ENCODE measurements around the gene IER2.

IER2 gene

GRCh38 chr19:13150187-13150930, at the start of gene IER2, which contains the start of gene STX10:
TSS of gene IER2 (plus strand) at chr19:13150411. CDS start at chr19:13153187, 2,776 bp downstream.
TSS of gene STX10 (minus strand) at chr19:13150375. CDS start at chr19:13150173, 202 bp downstream.
- peak; percentile 91 for DNase-seq (ENCODE audit: low spot score)

GRCh38 chr19:13100841-13101589, 49.2 kb upstream of the IER2 start:
- no peak for DNase-seq (ENCODE audit: low spot score)

GRCh38 chr19:13101590-13102415, 48.4 kb upstream of the IER2 start:
- DNase-seq (ENCODE audit: low spot score): peak; percentile 83

DNA sequence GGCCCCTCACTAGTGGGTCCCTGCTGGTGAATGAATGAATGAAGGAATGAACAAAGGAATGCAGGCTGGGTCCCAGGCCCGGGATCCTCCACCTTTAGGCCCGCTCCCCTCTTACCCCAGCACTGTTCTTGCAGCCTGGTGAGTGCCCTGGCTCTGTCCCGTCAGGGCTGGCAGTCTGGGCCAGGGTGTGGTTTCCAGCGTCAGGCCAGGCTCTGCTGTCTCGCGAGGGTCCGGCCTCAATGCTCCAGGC, 47.9 kb upstream of the IER2 start:
- DNase-seq (ENCODE audit: low spot score): no peak

- DNase-seq (ENCODE audit: low spot score): peak; percentile 97
Measured at GRCh38 chr19:13102666-13103580, 47.3 kb upstream of the IER2 start, which contains the start of gene LYL1. TSS of gene LYL1 (minus strand) at chr19:13102858. CDS start at chr19:13101171, 1,687 bp downstream.

DNA sequence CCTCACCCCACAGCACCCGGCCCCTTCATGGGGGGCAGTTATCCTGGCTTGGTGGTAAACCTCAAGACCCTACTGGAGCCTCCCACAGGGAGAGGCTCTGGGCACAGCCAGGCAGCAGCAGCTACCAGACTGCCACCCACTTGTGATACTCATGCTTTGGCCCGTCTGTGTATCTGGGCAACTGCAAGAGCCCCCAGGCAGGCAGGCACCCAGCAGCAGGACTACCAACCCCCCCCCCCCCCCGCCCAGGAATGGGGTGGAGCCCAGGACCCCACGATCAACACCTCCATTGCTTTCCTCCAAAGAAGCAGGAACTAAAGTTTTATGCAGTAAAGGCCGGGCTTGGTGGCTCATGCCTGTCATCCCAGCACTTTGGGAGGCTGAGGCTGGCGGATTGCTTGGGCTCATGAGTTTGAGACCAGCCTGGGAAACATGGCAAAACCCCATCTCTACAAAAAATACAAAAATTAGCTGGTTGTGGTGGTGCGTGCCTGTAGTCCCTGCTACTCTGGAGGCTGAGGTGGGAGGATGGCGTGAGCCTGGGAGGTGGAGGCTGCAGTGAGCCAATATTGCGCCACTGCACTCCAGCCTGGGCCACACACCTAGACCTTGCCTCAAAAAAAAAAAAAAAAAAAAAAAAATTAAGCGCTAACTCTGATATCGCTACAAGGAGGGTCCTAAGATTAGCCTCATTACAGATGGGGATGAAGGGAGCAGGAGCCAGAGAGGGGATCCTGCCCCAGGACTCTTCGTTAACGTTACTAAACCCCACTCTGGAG, 46.4 kb upstream of the IER2 start:
- DNase-seq (ENCODE audit: low spot score): no peak

DNA sequence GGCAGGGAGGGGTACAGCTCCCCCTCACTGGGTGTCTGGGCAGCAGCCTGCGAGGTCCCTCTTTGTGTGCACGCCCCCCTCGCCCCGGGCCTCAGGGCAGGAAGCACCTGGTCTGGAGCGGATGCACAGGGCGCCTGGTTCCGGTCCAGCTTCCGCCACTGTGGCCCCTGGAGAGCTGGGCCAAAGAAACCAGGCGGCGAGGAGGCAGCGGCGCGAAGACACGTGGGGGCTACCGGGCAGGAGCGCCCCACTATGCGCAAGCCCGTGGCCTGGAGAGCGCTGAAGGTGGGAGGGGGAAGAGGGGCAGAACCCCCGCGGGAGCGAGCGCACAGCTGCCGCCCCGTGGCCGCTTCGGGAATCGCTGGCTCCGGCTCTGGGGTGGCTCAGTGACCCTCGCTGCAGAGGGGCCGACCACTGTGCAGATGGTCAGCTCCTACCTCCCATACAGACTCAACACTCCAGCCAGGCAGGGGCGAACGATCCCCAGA, 45.8 kb upstream of the IER2 start:
- DNase-seq (ENCODE audit: low spot score): no peak

DNA sequence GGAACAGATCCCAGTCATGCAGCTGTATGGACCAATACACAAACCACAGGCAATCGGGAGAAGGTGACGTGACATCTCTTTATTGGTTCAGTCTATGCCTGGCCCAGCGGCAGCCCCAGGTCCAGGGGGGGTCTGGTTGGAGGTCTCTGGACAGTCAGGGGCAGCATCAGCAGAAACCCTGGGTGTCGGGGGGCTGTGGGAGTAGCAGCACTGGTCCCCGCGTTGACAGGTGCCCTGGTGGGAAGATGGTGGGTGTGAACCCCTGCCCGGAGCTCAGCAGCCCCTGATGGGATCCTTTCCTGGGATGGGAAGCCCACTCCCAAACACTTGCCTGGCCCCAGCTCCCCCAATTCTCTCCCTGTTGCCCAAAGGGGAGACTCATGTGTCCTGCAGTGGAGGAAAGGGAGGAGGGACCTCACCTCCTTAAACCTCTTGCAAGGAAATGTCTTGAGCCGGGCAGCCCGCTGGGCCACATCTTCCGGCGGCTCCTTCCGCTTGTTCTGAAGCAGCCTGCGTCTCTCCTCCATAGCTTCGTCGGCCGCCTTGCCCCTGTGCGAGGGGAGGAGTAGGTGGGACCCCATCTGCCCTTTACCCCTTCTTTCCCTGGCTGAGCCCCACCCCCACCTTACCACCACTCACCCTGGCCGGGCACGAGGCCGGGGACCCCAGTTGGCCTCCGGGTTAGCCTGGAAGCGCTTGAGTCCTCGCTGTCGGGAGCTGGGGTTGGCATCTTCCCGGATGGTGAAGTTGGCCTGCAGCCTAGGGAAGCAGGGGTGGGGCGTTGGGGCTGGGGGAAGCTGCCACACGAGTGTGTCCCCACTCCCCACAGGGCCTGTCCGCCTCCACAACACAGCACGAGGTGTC, 45.1 kb upstream of the IER2 start:
- no peak for DNase-seq (ENCODE audit: low spot score)

DNA sequence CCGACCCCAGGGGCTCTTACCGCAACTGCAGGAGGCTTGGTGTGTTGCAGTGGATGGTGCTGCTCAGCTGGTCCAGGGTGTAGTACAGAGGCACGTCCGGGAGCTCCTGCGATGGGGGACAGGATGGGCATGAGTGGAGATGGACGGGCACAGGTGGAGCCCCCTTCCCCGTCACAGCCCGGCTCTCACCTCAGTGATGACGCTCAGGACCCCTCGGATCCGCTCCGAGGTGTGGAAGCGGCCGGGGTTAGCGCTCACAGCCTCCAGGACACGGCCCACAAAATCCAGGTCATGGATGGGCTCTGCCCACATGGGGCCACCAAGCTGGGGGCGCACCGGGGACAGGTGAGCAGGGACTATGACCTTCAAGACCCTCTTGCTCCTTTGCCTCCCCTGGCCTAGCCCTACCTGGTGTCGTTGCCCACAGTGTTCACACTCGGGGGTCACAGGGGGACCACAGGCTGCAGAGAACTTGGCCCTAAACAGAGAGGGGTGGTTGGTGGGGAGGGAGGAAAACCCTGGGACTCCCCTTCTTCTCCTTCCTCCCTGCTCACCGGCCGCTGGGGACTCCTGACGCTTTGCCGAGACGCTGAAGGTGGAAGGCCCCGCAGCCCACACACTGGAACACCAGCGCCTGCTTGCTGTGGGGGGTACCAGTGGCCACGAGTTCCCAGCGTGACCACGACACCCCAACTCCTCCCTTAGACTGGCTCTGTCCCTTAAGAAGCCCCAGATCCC, 40.7 kb upstream of the IER2 start:
- DNase-seq (ENCODE audit: low spot score): no peak

DNA sequence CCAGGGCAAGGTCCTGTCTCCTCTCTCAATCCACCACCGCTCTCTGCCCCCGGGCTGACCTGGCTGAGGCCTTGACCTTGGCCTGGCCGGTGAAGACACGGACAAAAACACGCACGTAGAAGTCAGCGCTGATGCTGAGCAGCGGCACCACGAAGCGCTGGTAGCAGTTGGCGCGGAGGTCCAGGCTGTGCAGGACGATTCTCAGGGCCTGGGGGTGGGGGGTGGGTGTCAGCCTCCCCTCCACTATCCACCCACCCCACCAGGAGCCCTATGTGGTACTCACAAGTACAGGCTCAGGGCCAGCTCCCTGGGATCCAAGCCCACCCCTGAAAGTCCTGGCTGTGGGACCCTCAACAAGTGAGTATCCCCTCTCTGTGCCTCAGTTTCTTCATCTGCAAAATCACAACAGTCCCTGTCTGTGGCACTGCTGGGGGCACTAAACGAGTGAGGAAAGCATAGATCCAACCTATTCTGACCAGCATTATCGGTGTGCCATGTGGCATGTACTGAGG, 40.1 kb upstream of the IER2 start:
- DNase-seq (ENCODE audit: low spot score): no peak

GRCh38 chr19:13112555-13112954, 37.7 kb upstream of the IER2 start:
- DNase-seq (ENCODE audit: low spot score): no peak

GRCh38 chr19:13115936-13116281, 34.3 kb upstream of the IER2 start:
- no peak for DNase-seq (ENCODE audit: low spot score)

DNA sequence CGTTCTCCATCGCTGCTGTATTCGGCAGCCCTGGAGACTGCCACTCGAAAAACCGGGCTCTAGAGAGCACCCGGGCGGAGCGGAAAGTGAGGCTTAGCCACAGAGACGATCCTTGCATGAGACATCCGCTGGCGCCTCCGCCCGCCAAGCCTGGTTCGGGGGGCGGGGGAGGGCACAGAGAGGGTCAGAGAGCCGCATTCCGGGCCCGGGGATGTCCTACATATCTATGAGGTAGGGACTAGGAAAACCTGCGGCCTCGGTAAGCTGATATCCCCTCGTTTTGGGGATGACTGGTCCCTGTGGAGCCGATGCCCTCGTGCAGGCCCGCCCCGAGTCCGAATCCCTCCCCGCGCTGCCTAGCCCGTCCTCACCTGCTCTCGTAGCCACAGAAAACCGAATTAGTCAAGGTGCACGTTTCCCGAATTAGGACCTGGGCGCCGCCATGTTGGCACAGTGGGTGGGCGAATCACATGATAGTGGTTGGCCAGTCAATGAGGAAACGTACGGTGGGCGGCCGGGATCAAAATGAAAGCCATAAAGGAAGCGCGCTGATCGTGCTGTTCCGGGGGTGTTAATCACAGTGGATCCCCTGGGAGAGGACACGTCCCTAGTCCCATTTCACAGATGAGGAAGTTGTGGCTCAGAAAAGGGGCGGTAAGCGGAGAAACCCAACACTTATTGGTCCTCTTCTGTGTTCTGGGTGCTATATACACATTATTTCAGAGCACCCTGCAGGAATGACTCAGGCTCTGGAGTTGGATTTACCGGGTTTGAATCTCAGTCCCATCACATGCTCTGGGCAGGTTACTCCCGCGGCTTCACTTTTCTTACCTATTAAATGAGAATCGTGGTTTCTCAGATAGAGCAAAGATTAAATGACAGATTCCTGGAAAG, 33.7 kb upstream of the IER2 start, which contains the start of gene TRMT1:
TRMT1 (minus strand) TSS at position 459 of the 894 bp plus-strand sequence; CDS start at position 118, 341 bp downstream.
- DNase-seq (ENCODE audit: low spot score): peak; percentile 99

DNA sequence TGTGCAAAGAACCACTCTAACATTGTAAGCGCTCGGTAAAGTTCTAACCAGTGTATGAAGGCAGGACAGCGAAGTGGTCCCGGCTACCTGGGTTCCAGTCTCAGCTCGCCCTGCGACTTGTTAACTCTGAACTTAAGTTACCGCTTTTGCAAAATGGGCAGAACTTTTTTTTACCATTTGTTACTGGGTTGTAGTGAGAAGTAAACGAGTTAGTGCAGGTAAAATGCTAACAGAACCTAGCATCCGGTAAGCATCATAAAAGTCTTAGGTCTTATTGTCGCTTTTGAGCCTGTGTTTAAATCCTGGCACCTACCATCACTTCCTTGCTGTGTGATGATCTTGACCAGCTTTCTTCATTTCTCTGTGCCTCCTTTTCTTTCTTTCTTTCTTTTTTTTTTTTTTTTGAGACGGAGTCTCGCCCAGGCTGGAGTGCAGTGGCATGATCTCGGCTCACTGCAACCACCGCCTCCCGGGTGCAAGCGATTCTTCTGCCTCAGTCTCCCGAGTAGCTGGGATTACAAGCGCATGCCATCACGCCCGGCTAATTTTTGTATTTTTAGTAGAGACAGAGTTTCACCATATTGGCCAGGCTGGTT, 32.9 kb upstream of the IER2 start:
- no peak for DNase-seq (ENCODE audit: low spot score)

GRCh38 chr19:13117772-13118423, 32.3 kb upstream of the IER2 start, which contains the start of gene NACC1:
TSS of gene NACC1 (plus strand) at chr19:13118264. CDS start at chr19:13135208, 16,944 bp downstream.
- peak; percentile 97 for DNase-seq (ENCODE audit: low spot score)

- peak; percentile 82 for DNase-seq (ENCODE audit: low spot score)
Measured at GRCh38 chr19:13118424-13119193, 31.6 kb upstream of the IER2 start.

All from HuH-7.5 (cell line).